ENCODE measurements around the gene SRR. TPM values are rescaled to one million over a fixed set of nuclear protein-coding genes. Genes with fewer than 3 reads are reported as not detected.

Gene SRR
- total RNA-seq, 1 donor from 2014 or later: 27.8 TPM

GRCh38 chr17:2266865-2267228 is 36.9 kb upstream of the SRR start:
- no peak for TF ChIP-seq CTCF (IDR thresholded peaks at IDR 0.05; ENCODE audit: unreplicated experiment)
- Mint-ChIP-seq H3K27ac (ENCODE audit: unreplicated experiment) (no peak overlapping the region), H3K4me1 (ENCODE audit: unreplicated experiment) (peaks cover 6% of the 10 kb centered on the region), H3K36me3 (ENCODE audit: low read depth, unreplicated experiment) (peaks cover 7% of the 10 kb centered on the region), H3K27me3 (ENCODE audit: unreplicated experiment) (peaks cover 3% of the 10 kb centered on the region), H3K4me3 (ENCODE audit: unreplicated experiment) (no peak overlapping the region), H3K9me3 (ENCODE audit: unreplicated experiment) (no peaks in the 10 kb centered on the region)
- DNase-seq (ENCODE audit: low spot score): no peak

- H3K4me1 Mint-ChIP-seq (ENCODE audit: unreplicated experiment): peaks cover 6% of the 10 kb centered on the region
- H3K27ac Mint-ChIP-seq (ENCODE audit: unreplicated experiment): no peak overlapping the region
- no peak overlapping the region for H3K4me3 Mint-ChIP-seq (ENCODE audit: unreplicated experiment)
- no peak for TF ChIP-seq CTCF (IDR thresholded peaks at IDR 0.05; ENCODE audit: unreplicated experiment)
- H3K9me3 Mint-ChIP-seq (ENCODE audit: unreplicated experiment): no peaks in the 10 kb centered on the region
- no peak for DNase-seq (ENCODE audit: low spot score)
- peaks cover 11% of the 10 kb centered on the region for H3K36me3 Mint-ChIP-seq (ENCODE audit: low read depth, unreplicated experiment)
- H3K27me3 Mint-ChIP-seq (ENCODE audit: unreplicated experiment): peaks cover 3% of the 10 kb centered on the region
Observed at GRCh38 chr17:2267354-2267753, 36.4 kb upstream of the SRR start.

GRCh38 chr17:2271985-2272702 is 31.6 kb upstream of the SRR start:
- no peak for DNase-seq (ENCODE audit: low spot score)
- no peak for TF ChIP-seq CTCF (IDR thresholded peaks at IDR 0.05; ENCODE audit: unreplicated experiment)
- H3K4me1 Mint-ChIP-seq (ENCODE audit: unreplicated experiment): no peaks in the 10 kb centered on the region
- H3K9me3 Mint-ChIP-seq (ENCODE audit: unreplicated experiment): no peaks in the 10 kb centered on the region
- no peak overlapping the region for H3K4me3 Mint-ChIP-seq (ENCODE audit: unreplicated experiment)
- H3K27ac Mint-ChIP-seq (ENCODE audit: unreplicated experiment): no peak overlapping the region
- peaks cover 17% of the 10 kb centered on the region for H3K36me3 Mint-ChIP-seq (ENCODE audit: low read depth, unreplicated experiment)
- peaks cover 2% of the 10 kb centered on the region for H3K27me3 Mint-ChIP-seq (ENCODE audit: unreplicated experiment)

- Mint-ChIP-seq H3K4me1 (ENCODE audit: unreplicated experiment) (no peaks in the 10 kb centered on the region), H3K4me3 (ENCODE audit: unreplicated experiment) (no peak overlapping the region), H3K27ac (ENCODE audit: unreplicated experiment) (no peak overlapping the region), H3K9me3 (ENCODE audit: unreplicated experiment) (no peaks in the 10 kb centered on the region), H3K36me3 (ENCODE audit: low read depth, unreplicated experiment) (peaks cover 28% of the 10 kb centered on the region), H3K27me3 (ENCODE audit: unreplicated experiment) (peaks cover 2% of the 10 kb centered on the region)
- no peak for TF ChIP-seq CTCF (IDR thresholded peaks at IDR 0.05; ENCODE audit: unreplicated experiment)
- DNase-seq (ENCODE audit: low spot score): no peak
Observed at GRCh38 chr17:2274414-2274813, 29.3 kb upstream of the SRR start.

- Mint-ChIP-seq H3K27me3 (ENCODE audit: unreplicated experiment) (peaks cover 2% of the 10 kb centered on the region), H3K4me1 (ENCODE audit: unreplicated experiment) (no peaks in the 10 kb centered on the region), H3K36me3 (ENCODE audit: low read depth, unreplicated experiment) (peaks cover 31% of the 10 kb centered on the region), H3K4me3 (ENCODE audit: unreplicated experiment) (no peak overlapping the region), H3K27ac (ENCODE audit: unreplicated experiment) (no peak overlapping the region), H3K9me3 (ENCODE audit: unreplicated experiment) (no peaks in the 10 kb centered on the region)
- TF ChIP-seq CTCF (IDR thresholded peaks at IDR 0.05; ENCODE audit: unreplicated experiment): no peak
- DNase-seq (ENCODE audit: low spot score): no peak
Observed at GRCh38 chr17:2275722-2276121, 28.0 kb upstream of the SRR start.

Data from endothelial cell (in vitro differentiated cells).